Umbilical cord (tissue), 2 donors: ENCODE results near the gene HERC5. TPM values are rescaled to one million over a fixed set of nuclear protein-coding genes. Genes with fewer than 3 reads are reported as not detected.
A peak's percentile ranks its signal among the peaks of the same experiment; 100 is the strongest.
"Not testable (repeated sequence)": the region's sequence is repeated elsewhere in the genome, so short reads cannot be mapped to it uniquely, and the experiment has no call there.

ENCODE experiments used
- DNase-seq: peaks from one replicate; pipeline ENCODE4 v3.0.0-alpha.2; 2015; ENCODE audit warnings: low spot score
- total RNA-seq: library from RNA; depleted of rRNA; stranded (reverse); fragments of >200 nt; gene quantifications from one replicate; pipeline ENCODE4 v1.2.3, GENCODE V29; 2014; ENCODE audit warnings: low replicate concordance; ENCODE audit not compliant: insufficient read depth

Gene HERC5
- 0.72 TPM for total RNA-seq

GRCh38 chr4:88456670-88457306 is at the start of gene HERC5:
Gene HERC5, plus strand, starts transcription at chr4:88457119. Its CDS starts 151 bp downstream, at chr4:88457270.
- peak; percentile 84 for DNase-seq

GRCh38 chr4:88409206-88409605 is 47.7 kb upstream of the HERC5 start:
- no peak for DNase-seq

GRCh38 chr4:88409789-88410188 is 47.1 kb upstream of the HERC5 start:
- DNase-seq, result no peak

DNA sequence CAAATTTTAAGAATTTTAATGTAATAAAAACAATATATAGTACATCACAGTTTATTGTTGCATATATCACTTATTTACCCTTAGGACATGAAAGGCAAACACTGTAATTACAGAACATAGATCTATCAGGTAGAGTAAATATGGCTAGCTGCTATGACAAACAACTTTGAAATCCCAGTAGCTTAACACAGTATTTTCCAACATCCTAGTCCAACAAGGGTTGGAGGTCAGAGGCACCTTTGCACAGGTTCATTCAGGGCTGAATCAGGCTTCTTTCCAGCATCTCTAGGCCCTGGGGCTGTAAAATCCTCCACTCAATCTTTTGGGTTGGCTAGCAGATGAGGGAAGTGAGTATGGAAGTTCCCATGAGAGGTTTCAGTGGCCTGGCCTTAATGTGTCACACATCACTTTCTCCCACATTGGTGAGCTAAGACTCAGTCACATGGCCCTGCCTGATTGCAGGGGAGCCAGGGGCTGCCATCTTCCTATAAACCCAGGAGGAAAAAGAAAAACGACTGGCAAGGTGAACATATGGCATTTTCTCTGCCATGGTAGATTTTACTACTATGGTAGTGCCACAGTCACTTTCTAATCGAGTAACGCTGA is 45.3 kb upstream of the HERC5 start:
- no peak for DNase-seq

DNA sequence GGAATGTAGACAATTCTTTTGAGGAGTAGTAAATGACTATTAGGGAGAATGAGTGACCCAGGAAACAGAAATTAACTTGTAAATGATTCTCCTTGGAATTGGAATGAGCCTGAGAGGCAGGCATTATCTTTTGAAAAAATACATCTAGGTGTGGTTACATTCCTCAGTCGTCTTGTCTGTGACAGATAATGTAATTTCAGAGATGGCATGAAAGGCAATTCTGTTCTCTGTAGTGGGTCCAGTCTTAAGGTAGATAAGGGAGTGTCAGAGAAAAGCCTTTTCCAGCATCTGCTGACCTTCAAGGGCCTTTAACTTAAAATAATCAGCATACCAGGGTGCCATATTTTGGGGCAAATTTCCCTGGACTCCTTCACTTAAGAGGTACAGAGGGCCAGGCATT is 43.1 kb upstream of the HERC5 start:
- no peak for DNase-seq

DNA sequence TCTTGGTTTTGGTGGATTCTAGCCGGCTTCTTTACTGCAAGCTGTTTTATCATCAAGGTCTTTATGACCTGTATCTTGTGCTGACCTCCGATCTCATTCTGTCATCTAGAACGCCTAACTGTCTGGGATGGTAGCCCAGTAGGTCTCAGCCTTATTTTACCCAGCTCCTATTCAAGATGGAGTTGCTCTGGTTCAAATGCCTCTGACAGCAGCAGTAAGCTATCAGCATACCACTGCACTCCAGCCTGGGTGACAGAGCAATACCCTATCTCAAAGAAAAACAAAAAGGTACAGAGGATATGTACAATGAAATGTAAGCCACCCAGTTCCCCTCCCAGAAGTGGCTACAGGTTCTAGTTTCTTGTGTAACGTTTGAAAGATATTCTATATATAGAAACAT is 42.2 kb upstream of the HERC5 start:
- no peak for DNase-seq

- no peak for DNase-seq
Observed at GRCh38 chr4:88415982-88416381, 40.9 kb upstream of the HERC5 start.

DNA sequence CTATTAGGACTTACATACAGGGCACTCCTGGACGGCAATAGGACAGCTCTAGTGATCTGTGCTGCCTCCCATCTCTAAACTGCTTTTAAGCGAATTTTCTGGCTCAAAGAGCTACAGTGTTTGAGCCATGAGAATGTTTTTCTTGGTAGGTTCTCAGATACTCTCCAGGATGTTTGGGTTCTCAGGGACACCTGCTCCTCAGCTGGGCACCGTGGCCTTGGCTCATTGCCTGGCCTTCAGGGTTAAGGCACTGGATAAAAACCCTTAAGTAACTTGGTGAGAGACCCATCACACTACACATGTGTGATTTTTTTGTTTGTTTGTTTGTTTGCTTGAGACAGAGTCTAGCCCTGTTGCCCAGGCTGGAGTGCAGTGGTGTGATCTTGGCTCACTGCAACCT is 38.5 kb upstream of the HERC5 start:
- no peak for DNase-seq

DNA sequence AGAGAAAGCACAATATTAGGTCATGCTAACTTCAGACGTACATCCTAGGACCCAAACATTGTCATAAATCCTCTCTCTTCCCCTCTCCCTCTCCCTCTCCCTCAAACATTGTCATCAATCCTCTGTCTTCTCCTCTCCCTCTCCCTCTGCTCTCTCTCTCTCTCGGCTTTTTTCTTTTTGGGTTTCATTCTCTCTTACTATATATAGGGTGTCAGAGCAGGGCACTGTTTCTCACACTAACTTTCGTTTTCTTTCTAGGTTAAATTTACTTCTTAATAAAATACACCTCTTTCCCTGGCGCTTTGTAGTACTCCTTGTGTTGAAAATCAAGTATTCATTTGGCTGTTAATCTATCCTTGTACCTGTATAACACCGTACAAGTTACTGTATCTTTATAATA is 37.0 kb upstream of the HERC5 start:
- no peak for DNase-seq

GRCh38 chr4:88420844-88421243 is 36.1 kb upstream of the HERC5 start:
- DNase-seq, result no peak

DNA sequence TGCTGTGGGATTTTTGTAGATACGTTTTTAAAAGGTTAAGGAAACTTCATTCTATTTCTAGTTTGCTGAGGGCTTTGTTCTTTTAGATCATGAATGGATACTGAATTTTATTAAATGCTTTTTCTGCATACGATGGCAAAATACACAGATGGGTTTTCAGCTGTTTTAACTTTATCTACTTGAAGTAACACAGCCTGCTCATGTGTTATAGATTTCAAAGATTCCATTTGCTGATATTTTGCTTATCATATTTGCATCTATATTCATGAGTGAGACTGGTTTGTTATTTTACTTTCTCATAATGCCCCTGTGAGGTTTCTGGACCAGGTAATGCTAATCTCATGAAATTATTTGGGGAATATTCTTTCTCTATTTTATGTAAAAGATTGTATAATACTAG is 34.5 kb upstream of the HERC5 start:
- no peak for DNase-seq

DNA sequence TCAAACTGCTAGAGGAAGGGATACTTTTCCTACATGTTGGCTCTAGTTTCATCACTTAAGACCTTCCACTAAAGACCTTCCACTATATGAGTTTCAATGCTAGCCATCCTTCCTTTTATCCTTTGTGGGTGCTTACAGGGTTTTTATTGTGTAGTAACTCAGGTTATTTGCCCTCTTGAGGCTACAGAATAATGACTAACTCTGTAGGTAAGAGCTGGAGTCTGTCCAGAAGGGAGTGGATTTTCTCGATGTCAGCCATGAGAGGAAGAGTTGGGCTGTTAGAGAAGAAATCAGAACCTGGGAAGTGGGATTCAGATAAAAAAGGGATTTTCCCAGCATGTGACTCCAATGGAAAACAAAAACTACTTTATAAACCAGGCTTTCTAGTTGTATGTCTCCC is 27.5 kb upstream of the HERC5 start:
- no peak for DNase-seq

GRCh38 chr4:88435987-88436693 is 20.8 kb upstream of the HERC5 start:
- DNase-seq, result no peak

- DNase-seq, result not testable (repeated sequence)
Observed at GRCh38 chr4:88437873-88438272, 19.0 kb upstream of the HERC5 start.

GRCh38 chr4:88439161-88439760 is 17.7 kb upstream of the HERC5 start:
- DNase-seq, result peak; percentile 21

GRCh38 chr4:88440146-88440545 is 16.8 kb upstream of the HERC5 start:
- no peak for DNase-seq

- DNase-seq, result no peak
Observed at GRCh38 chr4:88441696-88442095, 15.2 kb upstream of the HERC5 start.

DNA sequence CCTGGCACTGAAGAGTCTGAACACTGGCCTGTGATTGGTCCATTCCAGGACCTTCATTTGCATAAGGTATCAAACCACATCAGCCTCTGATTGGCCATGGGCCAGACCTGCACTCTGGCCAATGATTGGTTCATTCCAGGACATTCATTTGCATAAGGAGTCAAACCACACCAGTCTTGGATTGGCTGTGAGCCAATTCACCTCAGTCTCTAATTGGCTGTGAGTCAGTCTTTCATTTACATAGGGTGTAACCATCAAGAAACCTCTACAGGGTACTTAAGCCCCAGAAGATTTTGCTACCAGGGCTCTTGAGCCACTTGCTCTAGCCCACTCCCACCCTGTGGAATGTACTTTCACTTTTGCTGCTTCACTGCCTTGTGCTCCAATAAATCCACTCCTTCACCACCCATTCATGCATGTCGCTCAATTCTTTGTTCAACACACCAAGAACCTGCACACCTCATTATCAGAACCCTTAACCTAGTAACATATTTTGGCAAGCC is 14.2 kb upstream of the HERC5 start:
- DNase-seq, result no peak

GRCh38 chr4:88443486-88443885 is 13.4 kb upstream of the HERC5 start:
- DNase-seq, result no peak

DNA sequence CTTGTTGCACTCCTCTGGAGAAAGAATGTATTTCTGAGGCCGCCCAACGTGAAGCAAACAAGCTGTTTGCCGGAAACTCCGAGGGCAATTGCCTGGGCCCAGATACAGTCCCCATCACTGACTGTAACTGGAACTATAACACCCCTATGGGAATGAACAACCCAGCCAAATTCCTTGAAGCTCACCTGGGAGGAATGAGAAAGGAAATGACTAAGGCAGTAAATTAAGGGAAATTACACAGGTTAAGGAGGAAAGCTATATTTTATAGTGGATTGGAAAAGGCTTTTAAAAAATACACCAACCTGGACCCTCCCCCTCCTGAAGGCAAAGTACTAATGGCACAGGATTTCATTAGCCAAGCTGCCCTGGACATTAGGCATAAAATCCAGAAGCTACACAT is 11.7 kb upstream of the HERC5 start:
- no peak for DNase-seq

GRCh38 chr4:88446124-88446523 is 10.8 kb upstream of the HERC5 start:
- no peak for DNase-seq

DNA sequence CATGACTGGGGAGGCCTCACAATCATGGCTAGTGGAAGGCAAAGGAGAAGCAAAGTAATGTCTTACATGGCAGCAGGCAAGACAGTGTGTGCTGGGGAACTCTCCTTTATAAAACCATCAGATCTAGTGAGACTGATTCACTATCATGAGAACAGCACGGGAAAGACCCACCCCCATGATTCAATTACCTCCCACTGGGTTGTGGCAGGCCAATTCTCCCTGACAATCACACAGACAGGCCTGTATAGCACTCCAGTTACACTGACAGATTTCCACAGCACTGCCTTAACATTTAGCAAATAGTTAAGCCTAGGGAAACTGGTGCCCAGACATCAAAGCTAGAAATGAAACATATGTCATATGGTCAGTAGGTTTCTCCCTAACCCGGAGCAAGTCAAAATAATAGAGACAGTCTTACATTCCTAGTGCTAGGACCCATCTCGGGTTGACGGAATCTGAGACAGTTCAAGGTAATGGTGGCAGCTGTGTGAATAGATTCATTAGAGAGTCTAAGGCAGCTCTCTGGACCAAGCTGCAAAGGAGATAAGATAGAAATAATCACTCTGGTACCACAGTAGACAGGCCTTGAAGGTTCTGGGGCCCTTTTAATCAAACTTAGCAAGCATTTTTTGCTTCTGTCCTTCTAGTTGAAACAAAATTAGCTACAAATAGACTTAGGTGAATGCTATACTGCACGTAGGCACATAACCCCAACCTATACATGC is 9.4 kb upstream of the HERC5 start:
- peak; percentile 20 for DNase-seq
